HG03439 (cell line): ENCODE data around the gene RAB11FIP3.

Source experiments
- ATAC-seq: cut with Tn5 transposase; IDR thresholded peaks from one replicate; pipeline ENCODE4 v1.9.1; 2021; ENCODE audit warnings: mild to moderate bottlenecking, moderate library complexity; ENCODE audit not compliant: unreplicated experiment

RAB11FIP3 gene

DNA sequence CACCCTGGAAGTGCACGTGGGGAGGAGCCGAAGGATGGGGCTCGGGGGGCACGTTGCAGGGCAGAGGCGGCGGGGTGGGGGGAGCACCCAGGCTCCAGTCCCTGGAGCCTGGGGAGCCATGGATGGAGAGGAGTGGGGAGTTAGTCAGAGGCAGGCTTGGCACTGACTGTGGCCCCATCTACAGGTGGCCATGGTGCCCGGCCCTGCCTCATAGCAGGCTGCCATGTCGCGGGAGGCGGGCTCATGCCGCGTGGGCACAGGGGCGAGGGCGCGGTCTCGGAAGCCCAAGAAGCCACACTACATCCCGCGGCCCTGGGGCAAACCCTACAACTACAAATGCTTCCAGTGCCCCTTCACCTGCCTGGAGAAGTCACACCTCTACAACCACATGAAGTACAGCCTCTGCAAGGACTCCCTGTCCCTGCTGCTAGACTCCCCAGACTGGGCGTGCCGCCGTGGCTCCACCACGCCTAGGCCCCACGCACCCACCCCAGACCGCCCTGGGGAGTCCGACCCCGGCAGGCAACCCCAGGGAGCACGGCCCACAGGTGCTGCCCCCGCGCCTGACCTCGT is 137.7 kb downstream of the RAB11FIP3 start:
- no peak for ATAC-seq

DNA sequence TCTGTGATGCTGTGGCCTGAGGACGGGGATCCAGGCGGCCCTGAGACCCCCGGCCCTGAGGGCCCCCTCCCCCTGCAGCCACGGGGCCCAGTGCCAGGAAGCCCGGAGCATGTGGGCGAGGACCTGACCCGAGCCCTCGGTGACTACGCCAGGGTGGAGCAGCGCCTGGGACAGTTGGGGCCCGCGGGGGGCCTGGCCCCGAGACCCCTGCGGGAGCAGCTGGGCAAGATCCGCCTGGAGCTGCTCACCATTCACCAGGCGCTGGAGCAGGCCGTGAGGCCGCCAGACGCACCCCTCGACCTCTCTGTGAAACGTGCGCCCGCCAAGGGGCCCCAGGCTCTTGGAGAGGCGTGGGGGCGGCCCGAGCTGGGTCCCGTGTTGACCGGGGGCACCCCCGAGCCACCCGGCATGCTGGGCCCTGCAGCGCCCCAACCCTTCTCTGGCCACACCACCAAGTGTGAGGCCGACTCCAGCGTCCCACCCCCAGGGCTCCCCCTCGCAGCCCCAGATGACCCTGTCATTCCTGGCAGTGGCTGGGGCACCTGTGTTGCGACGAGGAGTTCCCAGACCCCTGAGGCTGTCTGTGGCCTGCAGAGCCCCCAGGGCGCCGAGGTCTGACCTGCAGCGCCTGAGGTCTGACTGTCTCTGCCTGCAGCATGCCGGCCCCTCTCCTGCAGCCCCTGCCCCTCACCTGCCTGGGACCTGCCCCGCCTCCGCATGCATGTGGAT is 139.4 kb downstream of the RAB11FIP3 start:
- no peak for ATAC-seq

DNA sequence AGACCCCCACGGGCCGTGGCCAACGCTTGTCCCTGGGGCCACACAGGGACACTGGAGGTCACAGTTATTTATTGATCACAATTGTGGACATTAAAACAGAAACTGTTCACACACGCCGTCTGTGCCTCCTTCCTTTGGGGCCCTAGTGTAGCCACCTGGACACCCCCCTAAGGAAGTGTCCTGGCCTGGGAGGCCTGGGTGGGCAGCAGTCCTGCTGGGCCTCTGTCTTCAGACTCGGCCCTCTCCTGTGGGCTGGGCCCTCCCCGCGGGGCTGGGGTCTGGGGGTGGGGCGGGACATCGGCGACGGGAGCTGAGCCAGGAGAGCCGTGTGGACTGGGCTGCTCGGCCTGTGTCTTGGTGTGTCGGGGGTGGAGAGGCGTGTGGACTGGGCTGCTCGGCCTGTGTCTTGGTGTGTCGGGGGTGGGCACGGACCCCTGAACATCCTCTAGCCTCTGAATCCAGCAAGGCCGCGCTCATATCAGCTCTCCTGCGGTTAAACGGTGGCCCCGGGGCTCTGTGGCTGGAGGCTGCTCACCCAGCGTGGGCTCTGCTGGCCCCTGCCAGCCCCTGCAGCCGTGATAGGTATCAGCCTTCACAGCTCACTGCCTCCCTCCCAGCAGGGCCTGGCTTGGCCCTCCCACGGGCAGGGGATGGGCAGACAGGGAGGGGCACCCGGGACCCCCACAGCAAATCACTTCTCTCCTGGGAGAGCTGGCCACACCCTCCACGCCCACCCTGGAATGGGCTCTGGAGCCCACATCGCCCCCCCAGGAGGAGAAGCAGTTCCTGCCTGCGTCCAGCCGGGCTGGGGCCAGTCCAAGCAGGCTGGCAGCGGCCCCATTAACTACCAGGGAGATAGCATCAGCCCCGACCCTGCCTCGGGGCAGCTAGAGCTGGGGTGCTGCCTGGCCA is 140.2 kb downstream of the RAB11FIP3 start:
- no peak for ATAC-seq

DNA sequence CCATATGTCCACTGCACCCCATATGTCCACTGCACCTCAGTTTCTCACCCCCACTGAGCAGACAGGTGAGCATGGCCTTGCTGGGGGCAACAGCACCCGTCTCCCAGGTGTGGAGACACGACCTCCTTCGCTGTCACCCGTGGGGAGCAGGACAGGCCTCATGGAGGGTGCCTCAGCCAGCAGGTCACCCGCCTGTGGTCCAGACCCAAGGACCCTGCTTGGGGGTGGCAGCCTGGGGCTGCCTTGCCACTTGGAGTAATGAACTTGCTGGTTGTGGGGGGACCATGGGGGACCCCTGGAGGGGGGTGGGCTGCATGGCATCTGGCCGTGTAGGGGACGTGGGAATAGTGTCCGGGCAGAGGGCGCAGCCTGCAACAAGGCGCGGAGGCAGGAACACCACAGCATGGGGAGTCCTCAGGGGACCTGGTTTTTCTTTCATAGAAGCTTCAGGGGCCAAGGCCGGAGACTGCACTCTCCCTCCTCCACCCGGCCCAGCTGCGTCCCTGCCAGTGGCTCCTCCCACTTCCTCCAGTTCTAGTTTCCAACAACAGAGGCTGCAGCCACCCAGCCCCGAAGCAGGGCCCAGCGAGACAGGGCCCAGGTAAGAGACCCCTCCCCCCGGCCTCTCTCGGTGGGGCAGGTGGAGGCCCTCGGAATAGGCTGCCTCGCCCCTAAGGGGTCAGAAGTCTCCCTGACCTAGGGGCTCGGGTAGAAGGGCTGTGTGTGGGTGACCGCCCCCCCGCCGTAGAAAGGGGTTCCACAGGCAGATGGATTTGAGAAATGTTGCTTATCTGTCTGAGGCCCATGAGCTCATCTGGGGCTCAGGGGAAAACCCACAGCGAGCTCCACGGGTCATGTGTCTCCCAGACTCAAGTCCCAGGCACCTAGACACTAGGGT is 141.3 kb downstream of the RAB11FIP3 start, which contains the start of gene NHLRC4:
Gene NHLRC4 (plus strand): TSS at position 531 of the 898 bp plus-strand sequence. CDS start 1,043 bp downstream, outside the sequence.
- no peak for ATAC-seq

DNA sequence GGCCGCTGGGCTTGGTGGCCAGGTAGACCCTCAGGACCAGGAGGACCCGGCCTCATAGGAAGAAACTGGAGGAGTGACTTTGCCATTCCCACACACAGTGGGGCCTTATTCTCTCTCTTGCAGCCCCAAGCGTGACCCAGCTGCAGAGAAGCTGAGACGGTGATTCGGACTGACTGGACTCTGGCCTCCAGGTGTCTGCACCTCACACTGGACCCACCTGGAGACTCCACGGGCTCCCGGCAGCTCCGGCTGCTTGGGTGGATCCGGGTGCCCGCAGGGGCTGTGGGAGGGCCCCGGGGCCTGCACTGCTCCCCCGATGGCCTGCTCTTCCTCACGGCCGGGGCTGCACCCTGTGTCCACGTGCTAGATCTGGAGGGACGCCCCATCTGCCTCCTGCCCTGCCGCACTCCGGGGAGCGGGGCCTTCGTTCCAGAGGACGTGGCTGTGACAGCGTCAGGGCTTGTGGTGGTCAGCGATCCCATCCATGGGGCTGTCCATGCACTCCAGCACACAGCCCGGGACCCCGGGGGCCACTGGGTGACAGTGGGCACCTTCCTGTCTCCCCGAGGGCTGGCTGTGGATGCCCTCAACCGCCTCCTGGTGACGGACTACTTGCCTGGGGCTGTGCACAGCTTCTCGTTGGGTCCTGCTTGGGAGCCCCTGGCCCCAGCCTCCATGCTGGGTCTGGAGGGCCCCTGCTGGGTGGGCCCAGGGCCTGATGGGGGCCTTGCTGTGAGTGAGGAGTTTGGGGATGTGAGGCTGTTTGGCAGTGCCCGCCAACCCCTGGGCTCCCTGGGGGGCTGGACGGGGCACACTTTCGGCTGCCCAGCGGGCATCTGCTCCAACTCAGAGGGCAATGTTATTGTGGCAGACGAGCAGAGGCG is 142.2 kb downstream of the RAB11FIP3 start:
- no peak for ATAC-seq

DNA sequence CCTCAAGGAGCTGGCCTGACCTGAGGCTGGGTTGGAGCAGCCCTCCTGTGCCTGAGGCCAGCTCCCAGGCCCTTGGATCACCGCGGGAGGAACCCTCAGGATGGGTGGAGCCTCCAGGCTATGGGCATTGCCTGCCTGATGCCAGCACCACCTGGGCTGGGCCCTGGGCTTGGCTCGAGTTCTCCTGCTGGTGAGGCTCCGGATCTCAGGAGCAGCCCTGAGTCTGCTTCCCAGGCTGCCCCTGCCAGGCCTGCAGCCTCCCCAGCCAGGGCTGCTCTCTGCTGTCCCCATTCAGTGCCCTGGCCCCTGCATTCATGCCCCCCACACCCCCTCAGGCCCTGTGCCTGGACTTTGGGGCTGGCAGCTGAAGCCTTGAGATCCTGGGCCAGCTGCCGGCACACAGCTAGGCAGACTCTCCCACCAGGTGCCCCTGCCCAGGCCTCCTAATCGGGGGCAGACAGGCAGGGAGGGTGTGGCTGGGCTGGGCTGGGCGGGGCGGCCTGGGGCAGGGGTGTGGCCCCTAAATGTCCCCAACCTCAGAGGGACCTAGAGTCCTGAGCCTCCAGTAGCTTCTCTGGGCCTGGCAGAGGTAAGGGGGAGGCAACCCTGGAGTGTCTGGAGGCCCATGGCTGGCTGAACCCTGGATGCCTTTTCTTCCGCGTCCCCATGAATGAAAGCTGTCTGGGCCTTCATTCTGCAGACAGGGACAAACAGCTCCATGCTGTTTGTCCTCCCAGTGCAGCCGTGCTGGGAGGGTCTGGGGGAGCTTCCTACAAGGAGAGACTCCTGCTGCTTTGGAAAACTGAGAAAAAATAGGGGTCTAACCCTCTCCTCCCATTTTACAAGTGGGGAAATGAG is 143.2 kb downstream of the RAB11FIP3 start:
- no peak for ATAC-seq

DNA sequence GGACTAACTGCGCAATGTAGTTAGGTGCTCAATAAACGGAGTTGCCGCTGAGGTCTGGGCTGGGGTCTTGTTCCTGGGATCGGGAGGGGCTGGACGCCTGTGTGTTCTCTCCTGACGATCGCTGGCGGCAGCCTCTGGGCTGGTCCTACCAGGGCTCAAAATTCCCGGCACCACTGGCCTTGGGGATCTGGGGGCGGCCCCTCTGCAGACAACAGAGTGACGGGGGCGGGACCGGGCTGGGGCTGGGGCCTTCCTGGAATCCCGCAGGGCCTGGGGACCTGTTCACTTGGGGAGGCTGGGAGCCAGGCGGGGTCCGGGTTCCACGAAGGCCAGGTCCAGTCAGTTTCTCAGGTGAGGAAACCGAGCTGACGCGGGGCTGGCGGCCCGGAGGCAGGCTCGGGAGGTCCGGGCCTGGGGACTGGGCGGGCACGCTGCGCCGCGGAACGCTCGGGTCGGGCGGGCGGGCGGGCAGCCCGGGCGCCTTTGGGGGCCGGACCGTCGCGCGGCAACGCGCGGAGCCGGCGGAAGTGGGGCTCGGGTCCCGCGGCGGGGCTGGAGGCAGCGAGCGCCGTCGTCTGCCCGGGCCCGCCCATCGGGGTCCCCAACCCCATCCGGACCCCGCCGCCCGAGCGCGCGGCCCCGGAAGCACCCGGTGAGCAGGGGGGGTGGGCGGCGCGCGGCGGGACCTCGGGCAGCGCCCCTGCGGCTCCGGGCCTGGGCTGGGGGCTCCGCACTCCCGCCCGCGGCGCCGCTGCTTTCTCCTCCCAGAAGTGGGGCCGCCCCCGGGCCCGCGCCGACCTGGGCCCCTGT is 144.2 kb downstream of the RAB11FIP3 start, which contains the start of gene PIGQ:
Gene PIGQ (plus strand): TSS at position 524 of the 810 bp plus-strand sequence. CDS start 4,107 bp downstream, outside the sequence.
- ATAC-seq = peak; percentile 42
